GM18526 (cell line): Measurements from ENCODE around the gene TMEM72.

Experiments used
- POLR2A ChIP-seq: IDR thresholded peaks from 3 replicates; pipeline ENCODE4 v1.6.1; 2011; ENCODE audit not compliant: insufficient read length; ENCODE audit errors: extremely low read depth

The TMEM72 gene

DNA sequence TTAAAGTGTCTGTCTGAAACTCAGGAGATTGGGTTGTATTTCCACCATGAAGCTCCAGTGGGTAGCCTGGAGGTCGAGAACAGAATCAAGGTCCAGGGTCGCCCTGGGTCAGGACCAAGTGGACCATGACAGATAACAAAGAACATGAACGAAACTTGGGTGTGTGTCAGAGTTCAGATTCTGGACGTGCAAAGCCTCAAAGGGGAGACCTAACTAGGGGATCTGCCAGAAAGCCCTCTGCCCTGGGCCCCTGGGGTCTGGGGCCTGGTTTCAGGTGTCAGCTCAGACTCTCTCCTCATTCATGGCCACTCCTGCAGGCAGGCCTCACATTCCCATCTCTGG, 50.1 kb downstream of the TMEM72 start:
- no peak for TF ChIP-seq POLR2A

DNA sequence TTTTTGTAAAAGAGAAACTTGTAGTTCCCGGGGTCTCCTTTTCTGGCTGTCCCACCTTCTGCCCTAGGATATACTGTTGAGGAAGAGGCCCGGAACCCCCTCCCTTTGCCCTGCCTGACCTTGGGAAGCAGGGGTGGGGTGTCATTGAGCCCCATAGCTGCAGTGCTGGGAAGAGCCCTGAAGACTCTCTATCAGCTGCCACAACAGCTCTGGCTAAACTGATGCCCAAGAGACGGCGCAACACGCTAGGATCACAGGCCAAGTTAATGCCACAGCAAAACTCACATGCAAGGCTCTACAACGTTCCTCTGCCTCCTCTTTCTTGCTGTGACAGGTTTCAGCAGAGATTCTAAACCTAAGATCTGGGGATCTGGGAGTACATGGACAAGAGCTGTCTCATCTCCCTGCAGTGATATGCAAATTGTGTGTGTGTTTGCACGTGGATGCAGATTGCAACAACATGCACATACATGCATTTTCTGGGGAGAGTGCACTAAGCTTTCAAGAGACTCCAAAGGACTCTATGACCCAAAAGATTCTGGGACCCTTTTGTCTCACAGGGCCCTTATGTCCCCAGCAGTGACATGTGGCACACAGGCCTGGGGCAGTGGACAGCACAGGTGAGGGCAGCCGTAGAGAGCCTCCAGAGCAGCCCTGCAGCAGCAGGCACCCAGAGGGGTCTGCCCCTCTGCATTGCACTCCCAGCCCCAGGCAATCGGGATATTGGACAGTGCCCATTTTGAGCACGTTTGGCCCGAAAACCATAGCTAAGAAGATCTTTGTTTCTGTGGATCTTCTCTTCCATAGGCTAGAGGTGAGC, 51.0 kb downstream of the TMEM72 start:
- TF ChIP-seq POLR2A: no peak

DNA sequence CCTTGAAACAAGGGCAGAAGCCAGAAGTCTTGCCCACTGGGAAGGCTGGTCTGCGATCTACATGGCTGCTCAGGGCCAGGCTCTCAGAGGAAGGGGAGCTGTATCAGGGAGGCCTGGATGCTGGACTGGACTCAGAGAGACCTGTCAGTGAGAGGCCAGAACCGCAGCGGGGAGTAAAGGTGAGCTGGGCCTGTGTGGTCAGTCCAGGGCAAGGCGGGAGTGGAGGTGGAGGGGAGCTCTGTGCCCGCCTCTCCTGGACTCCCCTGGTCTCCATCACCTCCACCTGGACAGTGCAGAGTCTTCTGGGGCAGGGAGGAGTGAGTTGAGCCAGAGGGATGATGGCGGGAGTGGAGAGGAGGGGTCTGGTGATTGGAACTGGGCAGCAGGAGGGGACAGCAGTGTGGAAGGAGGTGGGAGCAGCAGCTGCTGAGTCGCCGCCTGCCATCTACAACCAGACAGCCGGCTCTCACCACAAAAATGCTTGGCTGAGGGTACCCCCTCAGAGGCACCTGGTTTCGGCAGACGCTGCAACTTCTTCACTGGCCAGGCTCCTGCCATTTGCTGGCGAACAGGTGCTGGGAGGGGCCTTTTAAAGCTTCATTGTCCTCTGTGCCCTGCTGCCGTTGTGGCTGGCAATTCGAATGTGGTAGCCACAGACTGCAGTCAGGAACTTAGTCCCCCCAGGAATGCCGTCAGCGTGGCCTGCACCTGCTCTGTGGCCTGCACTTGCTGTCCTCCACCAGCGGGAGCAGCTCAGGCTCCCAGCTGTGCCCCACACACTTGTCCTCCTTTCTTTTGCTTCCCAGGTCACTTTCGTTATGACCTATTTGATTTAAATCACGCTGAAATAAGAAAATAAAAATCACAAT, 52.0 kb downstream of the TMEM72 start:
- no peak for TF ChIP-seq POLR2A

DNA sequence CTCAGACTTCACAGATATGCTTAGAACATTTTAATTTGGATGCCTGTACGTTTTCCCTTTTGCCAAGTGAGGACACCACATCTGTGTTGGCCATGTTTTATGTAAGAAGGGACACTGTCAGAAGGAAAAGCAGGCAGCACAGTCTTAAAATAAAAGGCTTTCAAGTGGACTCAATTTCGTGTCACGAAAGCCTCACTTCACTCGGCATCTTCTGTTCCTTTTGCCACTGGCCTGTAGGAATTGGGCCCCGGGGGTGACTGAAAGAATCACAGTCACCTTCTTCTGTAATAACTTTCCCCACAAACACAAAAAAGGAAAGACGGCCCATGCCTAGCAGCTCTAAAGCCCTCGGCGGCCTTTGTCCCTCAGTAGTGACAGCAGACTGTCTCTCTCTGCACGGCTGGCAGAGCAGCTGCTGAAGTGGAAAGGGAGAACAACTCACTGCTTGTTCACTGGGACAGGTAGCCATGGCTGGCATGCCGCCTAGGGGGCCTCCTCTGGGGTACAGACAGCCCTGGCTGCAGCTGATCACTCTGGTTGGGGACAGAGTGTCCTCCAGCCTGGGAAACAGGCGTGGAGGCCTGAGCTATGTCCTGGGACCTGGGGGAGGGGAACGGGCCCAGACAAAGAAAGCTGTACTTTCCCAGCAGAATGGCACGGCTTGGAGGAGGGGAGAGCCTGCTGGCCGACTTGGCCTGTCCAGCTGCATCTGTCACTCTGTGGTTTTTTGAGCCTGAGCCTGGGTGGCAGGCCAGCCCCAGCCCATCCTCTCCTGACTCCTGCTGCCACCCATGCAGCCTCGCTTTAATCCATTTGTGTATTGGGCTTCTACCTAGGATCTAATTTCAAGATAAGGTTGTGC, 52.9 kb downstream of the TMEM72 start:
- no peak for TF ChIP-seq POLR2A

DNA sequence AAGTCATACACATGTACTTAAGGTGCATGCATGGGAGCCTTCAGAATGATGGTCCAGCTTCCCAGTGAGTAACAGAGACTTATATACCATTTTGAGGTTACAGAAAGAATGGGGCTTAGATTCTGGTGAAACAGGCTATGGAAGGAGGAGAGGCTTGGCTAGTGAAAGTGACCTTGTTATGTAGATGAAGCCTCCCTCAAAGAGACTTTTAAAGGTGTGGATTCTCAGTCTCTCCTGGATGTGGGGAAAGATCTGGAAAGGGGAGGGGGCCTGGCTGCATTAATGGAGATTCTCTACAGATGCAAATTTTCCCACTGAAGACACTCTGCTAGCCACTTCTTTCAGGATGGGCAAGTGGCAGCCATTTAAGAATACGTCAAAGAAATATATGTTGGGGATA, 54.0 kb downstream of the TMEM72 start:
- TF ChIP-seq POLR2A: no peak

DNA sequence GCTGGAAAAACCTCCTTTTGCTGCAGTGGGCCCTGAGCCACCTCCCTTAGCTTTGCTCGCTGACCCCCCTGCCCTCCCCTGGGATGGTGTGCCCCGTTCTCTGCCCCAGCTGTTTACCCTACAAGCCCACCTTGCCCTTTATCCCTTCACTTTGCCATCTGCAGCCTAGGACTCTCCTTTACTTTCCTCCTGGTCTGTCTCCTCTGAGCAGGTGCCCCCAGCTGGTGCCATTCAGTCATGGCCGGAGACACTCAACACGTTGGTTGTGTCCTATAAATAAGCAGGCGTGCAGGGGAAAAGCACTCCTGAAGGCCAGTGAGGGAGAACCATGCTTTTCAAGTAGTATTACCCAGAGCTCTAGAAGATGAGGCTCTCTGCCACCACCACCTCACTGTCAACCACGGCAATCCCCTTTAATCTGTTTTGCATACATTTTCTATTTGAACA, 54.5 kb downstream of the TMEM72 start:
- TF ChIP-seq POLR2A: no peak

DNA sequence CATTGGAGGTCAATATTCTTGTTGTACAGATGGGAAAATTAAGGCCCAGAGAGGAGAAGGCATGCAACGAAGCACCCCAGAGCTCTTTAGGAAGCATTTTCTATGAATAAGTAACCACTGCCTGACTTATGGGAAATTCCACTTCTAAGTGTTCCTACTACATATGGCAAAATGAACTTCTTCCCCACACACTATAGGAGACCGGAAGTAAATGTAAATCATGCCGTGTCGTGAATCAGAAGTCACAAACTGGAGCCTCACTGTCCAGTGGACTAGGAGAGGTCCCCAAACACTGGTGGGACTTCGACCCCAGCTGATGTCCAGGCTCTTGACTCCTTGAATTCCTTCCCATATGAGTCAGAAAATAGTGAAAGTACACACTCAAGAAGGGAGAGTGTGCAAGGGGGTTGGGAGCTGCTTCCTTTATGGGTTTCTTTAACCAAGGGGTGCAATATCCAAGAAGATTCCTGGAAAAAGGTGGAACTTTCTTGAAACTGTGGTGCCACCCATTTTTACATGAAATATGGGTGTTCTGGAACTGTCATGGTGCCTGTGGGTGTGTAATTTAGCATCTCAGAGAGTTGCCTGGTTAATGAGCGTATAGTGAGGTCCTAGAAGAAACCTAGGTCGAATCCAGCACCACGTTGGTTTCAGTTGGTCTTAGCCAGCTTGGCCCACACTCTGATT, 55.1 kb downstream of the TMEM72 start:
- no peak for TF ChIP-seq POLR2A

DNA sequence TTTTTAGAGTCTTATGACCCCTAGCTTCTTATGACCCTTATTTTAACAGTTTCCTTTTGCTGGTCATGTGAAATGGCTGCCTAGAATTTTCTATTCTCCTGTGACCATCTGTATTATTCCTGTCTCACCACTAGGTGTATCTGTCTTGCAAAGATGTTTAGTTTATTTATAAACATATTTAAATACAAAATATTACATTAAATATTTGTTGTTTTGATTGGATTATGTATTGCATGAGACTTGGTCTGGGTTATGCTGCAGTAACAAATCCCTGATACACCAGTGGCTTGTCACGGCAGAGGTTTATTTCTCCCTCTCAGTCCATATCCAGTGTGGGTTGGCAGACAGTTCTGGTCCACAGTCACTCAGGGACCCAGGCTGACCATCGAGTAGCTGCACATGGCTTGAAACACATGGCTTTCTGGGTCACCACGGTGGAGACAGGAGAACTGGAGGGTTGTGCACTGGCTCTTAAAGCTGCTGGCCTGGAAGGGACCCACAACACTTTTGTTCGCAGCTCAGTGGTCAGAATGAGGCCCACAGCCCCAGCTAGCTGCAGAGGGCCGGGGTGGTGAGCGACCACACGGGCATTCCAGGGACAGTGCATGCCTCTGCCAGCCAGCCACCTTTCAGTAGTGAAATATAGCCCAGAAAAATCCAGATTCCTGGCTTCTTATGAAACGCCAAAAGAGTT, 55.8 kb downstream of the TMEM72 start:
- no peak for TF ChIP-seq POLR2A

DNA sequence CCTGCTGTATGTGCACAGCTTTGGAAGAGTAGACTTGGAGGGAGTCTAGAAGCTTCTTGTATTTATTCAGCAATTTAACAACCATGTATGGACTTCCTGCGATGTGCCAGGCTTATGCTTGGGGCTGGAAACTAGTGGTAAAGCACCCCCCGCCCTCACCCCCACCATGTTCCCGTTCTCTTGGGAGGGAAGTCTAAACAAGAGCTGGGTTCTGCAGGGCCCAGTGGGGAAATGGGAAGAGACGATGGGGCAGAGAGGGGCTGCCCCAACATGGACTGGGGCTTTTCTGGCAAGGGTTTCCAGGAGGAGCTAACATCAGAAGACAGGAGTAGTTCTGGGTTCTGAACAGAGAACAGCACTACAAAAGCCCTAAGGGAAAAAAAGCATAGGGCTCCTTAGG, 56.5 kb downstream of the TMEM72 start:
- no peak for TF ChIP-seq POLR2A

DNA sequence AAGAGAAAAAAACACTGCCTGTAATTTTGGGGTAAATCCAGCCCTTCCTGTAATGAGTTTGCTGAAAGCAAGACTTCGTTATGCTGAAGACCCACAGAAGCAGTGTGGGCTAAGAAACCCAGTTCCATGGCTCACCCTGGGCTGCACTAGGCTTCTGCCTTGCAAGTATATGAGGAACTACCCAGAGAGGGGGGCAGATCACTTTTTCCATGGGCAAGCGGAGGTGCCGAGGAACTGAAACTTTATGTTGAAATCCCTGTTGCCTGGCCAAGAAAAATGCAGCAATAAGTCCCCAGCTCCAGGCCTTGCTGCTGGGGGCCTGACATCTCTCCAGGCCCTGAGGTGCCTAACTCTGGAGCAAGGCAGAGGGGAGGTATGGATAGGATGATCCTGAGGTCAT, 57.0 kb downstream of the TMEM72 start:
- TF ChIP-seq POLR2A: no peak

DNA sequence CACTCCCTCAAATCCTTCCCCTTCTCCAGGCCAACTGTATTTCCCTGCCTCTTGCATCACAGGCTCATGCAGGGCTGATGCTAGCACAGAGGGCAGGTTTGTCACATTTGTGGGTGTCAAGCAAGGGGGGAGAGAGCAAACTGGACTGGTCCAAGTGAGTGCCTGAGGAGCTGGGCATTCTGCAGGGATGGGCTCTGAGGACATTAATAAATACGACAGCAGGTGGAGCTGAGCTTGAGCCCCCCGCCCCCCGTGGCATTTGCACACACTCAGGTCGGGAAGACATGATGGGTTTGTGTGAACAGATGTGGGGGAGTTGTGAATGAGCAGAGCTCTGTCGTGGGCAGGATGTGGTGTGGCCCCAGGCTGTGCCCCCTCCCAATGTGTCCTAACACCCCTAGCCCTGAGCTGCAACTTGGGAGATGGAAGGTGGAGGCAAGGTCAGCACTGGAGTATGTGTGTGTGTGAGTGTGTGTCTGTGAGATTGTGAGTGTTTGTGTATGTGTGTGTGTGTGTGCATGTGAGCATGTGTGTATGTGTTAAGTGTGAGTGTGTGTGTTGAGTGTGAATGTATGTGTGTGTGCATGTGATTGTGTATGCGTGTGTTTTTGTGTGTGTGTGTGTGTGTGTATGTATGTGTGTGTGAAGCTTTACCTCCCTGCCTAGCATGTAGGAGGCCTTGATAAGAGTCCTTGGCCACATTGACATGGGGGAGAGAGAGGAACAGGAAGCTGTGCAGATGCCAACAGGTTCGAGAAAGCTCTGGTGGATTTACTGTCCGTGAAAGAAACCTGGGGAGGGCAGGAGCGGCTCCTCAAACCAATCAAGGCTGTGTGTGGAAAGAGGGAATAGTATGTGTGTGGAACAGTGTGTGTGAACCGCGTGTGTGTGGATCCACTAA, 57.6 kb downstream of the TMEM72 start:
- TF ChIP-seq POLR2A: no peak

DNA sequence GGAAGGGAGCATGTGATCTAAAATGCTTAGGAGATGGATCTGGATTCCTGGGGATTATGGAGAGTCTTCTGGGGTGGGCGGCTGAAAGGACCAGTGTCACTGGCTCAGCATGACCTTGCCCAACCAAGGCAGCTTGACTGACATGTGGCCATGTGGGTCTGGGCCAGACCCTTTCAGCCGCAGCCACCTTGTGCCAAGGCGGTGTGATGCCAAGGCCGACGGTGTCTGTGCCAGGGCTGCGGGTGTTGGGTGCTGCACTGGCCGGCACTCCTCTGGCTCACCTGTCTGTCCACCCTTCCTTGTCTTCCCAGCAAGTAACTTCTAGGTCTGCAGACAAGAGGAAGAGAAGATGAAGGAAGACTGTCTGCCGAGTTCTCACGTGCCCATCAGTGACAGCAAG, 58.7 kb downstream of the TMEM72 start:
- TF ChIP-seq POLR2A: no peak

DNA sequence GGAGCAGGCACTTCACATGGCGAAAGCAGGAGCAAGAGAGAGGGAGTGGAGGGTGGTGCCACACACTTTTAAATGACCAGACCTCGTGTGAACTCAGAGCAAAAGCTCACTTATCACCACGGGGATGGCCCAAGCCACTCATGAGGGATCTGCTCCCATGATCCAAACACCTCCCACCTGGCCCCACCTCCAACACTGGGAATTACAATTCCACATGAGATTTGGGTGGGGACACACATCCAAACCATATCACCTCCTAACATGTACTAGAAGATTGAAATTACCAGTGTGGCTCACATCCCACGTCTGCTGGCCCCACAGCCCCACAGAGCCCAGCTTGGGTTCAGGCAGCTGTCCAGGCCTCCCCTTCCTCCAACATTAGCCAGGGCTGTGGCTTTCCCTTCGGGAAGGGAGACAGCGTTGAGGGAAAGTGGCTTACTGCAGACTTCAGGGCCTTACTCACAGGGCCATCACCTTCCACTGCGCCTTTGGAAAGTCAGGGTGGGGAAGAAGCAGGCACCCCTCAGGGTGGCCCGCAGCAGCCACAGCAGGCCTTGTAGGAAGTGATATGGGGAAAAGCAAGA, 59.8 kb downstream of the TMEM72 start:
- no peak for TF ChIP-seq POLR2A

DNA sequence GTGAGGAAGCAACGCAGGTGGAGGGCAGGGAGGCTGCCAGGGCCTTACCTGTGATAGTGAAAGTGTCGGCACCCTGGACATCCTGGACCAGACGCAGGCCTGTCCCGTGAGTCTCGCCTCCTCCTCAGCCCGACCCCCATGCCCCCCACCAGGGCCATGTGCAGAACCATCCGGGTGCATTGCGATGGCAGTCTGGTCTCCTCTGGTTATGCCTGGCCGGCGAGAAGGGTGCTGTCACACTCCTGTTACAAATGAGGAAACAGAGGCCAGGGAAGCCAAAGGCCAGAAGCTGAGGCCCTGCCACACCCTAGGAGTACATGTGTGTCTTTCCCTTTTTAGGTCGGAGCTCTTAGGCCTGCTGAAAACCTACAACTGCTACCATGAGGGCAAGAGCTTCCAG, 60.3 kb downstream of the TMEM72 start:
- TF ChIP-seq POLR2A: no peak
